GM21360 (cell line): ENCODE measurements around the gene LIPG.

Experiments
- ATAC-seq: cut with Tn5 transposase; IDR thresholded peaks from one replicate; pipeline ENCODE4 v1.9.1; 2021; ENCODE audit warnings: mild to moderate bottlenecking, moderate library complexity; ENCODE audit not compliant: unreplicated experiment

The LIPG gene

DNA sequence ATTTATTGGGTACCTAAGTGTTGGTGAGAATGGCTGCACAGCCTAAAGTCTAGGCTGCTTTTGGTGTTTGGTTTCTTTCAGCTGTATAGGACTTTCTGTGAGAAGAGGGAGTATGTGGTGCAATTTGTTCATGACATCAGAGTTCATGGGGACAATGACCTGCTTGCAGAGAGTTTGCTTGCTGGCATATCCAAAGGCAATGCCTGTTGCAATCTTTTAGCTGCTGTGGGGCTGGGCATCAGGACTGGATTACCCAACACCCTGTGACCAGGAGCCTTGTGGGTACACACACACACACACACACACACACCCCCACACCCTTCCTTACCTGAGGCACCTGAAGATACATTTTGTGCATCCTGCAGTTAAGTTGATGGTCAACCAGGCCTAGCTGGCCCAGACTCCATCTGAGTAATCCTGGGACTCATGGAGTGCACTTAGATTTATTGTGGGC is 68.4 kb downstream of the LIPG start:
- ATAC-seq: no peak

- no peak for ATAC-seq
Measured at GRCh38 chr18:49631146-49631866, 69.4 kb downstream of the LIPG start.

- ATAC-seq: no peak
Measured at GRCh38 chr18:49632588-49632987, 70.7 kb downstream of the LIPG start.

- ATAC-seq: no peak
Measured at GRCh38 chr18:49638209-49638785, 76.4 kb downstream of the LIPG start.

DNA sequence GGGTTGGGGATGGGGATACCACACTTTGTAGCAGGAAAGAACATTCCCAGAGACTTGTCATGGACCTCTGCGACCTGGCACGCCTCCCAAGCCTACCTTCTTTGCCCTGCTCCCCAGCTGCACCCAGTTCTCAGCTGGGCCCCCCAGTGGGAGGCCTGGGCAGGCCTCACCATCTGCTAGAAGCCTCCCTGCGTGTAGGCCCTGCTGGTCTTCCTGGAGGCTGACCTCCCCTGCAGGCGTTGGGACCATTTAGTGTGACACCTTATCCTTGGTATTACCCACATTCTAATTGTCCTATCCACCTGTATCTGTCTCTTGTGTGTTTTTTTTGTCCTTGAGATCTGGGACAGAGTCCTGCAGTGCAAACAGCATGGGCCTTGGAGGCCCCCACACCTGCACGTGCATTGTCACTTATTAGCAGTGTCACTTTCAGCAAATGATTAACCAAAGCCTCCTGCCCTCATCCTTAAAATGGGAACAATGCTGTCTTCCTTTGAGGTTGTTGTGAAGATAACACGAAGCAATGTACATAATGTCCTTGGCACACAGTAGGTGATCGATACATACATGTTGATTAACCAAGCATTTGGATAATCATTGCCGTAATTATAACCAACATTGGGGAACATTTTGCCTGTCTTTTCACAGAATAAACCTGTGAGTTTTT is 77.2 kb downstream of the LIPG start:
- ATAC-seq: no peak

- ATAC-seq: no peak
Measured at GRCh38 chr18:49639643-49640391, 78.0 kb downstream of the LIPG start.

- no peak for ATAC-seq
Measured at GRCh38 chr18:49640741-49641140, 78.9 kb downstream of the LIPG start.

GRCh38 chr18:49645196-49645595 is 83.3 kb downstream of the LIPG start:
- ATAC-seq: no peak

GRCh38 chr18:49645841-49646351 is 84.0 kb downstream of the LIPG start:
- no peak for ATAC-seq

- ATAC-seq: no peak
Measured at GRCh38 chr18:49646873-49647272, 85.0 kb downstream of the LIPG start.

DNA sequence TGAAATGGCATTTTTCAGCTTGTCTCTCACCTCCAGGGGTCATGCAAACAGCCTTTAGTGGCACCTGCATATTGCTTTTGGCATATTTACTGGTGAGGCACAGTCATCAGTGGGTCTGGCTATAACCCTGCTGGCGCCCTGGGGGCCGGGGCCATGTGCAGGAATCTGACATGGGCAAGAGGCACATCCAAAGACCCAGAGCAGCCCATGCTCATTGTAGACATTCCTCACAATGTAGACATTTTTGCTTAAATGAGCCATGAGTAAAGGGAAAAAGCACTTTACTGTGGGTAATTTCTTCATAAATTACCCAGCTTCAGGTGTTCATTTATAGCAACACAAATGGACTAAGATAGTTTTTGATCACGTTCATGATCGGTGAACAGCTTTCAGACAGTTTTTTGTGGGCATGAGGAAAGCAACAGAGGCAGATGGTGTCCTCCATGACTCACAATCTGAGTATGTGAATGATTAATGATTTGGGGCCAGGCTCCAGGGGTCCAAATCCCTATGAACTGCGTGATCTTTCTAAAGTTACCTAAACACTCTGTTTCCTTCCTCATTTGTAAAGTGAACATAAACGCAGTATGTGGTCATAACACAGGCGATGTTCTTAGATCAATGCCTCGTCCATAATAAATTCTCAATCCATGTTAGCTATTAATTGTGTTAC is 85.8 kb downstream of the LIPG start:
- ATAC-seq: no peak

DNA sequence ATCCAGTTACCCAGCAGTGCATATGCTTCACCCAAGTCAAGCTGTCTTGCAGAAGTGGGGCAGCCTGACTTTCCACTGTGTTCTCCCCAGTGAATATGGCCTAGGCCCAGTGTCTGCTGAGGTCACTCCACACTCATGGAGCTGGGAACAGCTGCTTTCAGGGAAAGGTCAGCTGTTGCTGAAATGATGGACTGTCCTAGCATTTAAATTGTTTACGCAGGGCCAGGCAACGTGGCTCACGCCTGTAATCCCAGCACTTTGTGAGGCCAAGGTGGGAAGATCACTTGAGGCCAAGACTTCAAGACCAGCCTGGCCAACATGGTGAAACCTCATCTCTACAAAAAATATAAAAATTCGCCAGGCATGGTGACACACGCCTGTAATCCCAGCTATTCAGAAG is 86.5 kb downstream of the LIPG start:
- no peak for ATAC-seq
